Panc1 (cell line): ENCODE data around the gene USP9X.

Experiments
- CTCF ChIP-seq: fragments of 450-650 bp; IDR thresholded peaks from 2 replicates; pipeline ENCODE4 v1.5.1; 2017; ENCODE audit warnings: mild to moderate bottlenecking
- POLR2AphosphoS5 ChIP-seq: IDR thresholded peaks from 2 replicates; pipeline ENCODE4 v1.6.1; 2012; ENCODE audit warnings: mild to moderate bottlenecking, low read depth, low read length, moderate library complexity
- REST ChIP-seq, 2 experiments: IDR thresholded peaks; 2 replicates each; pipeline ENCODE4 v1.6.1; 2011 to 2012; ENCODE audit warnings: low read depth in 2 of 2, control low read depth in 1 of 2, low read length in 1 of 2, mild to moderate bottlenecking in 1 of 2, moderate library complexity in 1 of 2; ENCODE audit not compliant: insufficient read depth in 1 of 2
- SIN3A ChIP-seq: IDR thresholded peaks from 2 replicates; pipeline ENCODE4 v1.6.1; 2012; ENCODE audit warnings: low read depth, mild to moderate bottlenecking, low read length, moderate library complexity, borderline replicate concordance; ENCODE audit not compliant: insufficient read depth
- TCF7L2 ChIP-seq: IDR thresholded peaks from 2 replicates; pipeline ENCODE4 v1.6.1; 2011; ENCODE audit warnings: mild to moderate bottlenecking, low read depth, low read length, inconsistent platforms

- TF ChIP-seq POLR2AphosphoS5, result no peak
- no peak for TF ChIP-seq CTCF
- no peak for TF ChIP-seq REST (IDR thresholded peaks at IDR 0.05; ENCODE audit: insufficient read depth in 1 of 2, low read depth in 2 of 2, low read length in 1 of 2)
- no peak for TF ChIP-seq SIN3A
- no peak for TF ChIP-seq TCF7L2
Observed at GRCh38 chrX:41259516-41259915, 174.3 kb downstream of the USP9X start.
